A673 (cell line): Measurements from ENCODE around the gene PDCD10. TPM values are rescaled to one million over a fixed set of nuclear protein-coding genes. Genes with fewer than 3 reads are reported as not detected.

Experiments used
- BruUV-seq: library from RNA; stranded (reverse); fragments of 400-500 nt; replicated peaks from 2 replicates; lab custom pipeline; 2021; lab: Mats Ljungman, UMichigan
- CTCF ChIA-PET: fragments of 300-600 bp; sonication (Branson Sonifier 250); formaldehyde crosslinking; loops from one replicate; lab custom pipeline; 2022; ENCODE audit warnings: antibody characterized with exemption; lab: Charles Lee
- POLR2A ChIA-PET: fragments of 300-600 bp; sonication (Branson Sonifier 250); formaldehyde crosslinking; loops from one replicate; lab custom pipeline; 2022; ENCODE audit warnings: antibody characterized with exemption; ENCODE audit not compliant: low non-redundant PET; lab: Charles Lee
- DNase-seq: peaks from one replicate; pipeline ENCODE4 v3.0.0-alpha.2; 2015; ENCODE audit warnings: low spot score
- H3K27ac ChIP-seq: fragments of 200-600 bp; sonication (generic); 2 replicates; pipeline ENCODE4 v1.5.1; 2016; ENCODE audit warnings: mixed run types, low read depth, mild to moderate bottlenecking, mixed read lengths, antibody characterized with exemption, low read length; ENCODE audit not compliant: poor library complexity, severe bottlenecking
- H3K27me3 ChIP-seq: fragments of 200-600 bp; sonication (generic); replicated peaks from 2 replicates; pipeline ENCODE4 v1.6.1; 2017; ENCODE audit warnings: mixed run types, low read depth, mild to moderate bottlenecking, mixed read lengths, antibody characterized with exemption, low read length; ENCODE audit not compliant: insufficient read depth, poor library complexity
- H3K36me3 ChIP-seq: fragments of 200-600 bp; sonication (generic); 2 replicates; pipeline ENCODE4 v1.6.1; 2016; ENCODE audit warnings: mixed run types, mild to moderate bottlenecking, mixed read lengths, antibody characterized with exemption, low read length; ENCODE audit not compliant: insufficient read depth, poor library complexity, severe bottlenecking
- H3K4me1 ChIP-seq: fragments of 200-600 bp; sonication (generic); 2 replicates; pipeline ENCODE4 v1.6.1; 2017; ENCODE audit warnings: mixed run types, mild to moderate bottlenecking, mixed read lengths, antibody characterized with exemption, low read length; ENCODE audit not compliant: insufficient read depth, poor library complexity, severe bottlenecking
- H3K4me3 ChIP-seq: fragments of 200-600 bp; sonication (generic); 2 replicates; pipeline ENCODE4 v1.5.1; 2016; ENCODE audit warnings: low read depth, mixed run types, mild to moderate bottlenecking, mixed read lengths, low read length; ENCODE audit not compliant: poor library complexity, severe bottlenecking
- H3K9me3 ChIP-seq: fragments of 200-600 bp; sonication (generic); 2 replicates; pipeline ENCODE4 v1.6.1; 2016; ENCODE audit warnings: mixed run types, low read depth, mild to moderate bottlenecking, mixed read lengths, antibody characterized with exemption, low read length; ENCODE audit not compliant: poor library complexity, severe bottlenecking
- EZH2 ChIP-seq: fragments of 200-600 bp; sonication (generic); IDR thresholded peaks from 2 replicates; pipeline ENCODE4 v1.6.1; 2017; ENCODE audit warnings: borderline replicate concordance, low read depth, mild to moderate bottlenecking, mixed read lengths, antibody characterized with exemption, low read length; ENCODE audit not compliant: poor library complexity, severe bottlenecking
- intact Hi-C: fragments of 100-400 bp; cut with micrococcal nuclease; formaldehyde crosslinking; loops from one replicate; pipeline ENCODE4 v1.10.0; 2022; ENCODE audit not compliant: unreplicated experiment
- total RNA-seq: library from RNA; stranded (reverse); gene quantifications from 2 replicates; pipeline ENCODE4 v1.2.3, GENCODE V29; 2021
- TF ChIP-seq, protein P1 (sequence below): fragments of 300-800, 200-600 bp; sonication (generic); conservative IDR thresholded peaks from 2 replicates; pipeline ENCODE4 v1.5.1; 2017; ENCODE audit warnings: low read depth, mild to moderate bottlenecking, antibody characterized with exemption, low read length, moderate library complexity, mixed read lengths

The PDCD10 gene
- total RNA-seq, 1 experiment from 2014 or later: 47.0 TPM

DNA sequence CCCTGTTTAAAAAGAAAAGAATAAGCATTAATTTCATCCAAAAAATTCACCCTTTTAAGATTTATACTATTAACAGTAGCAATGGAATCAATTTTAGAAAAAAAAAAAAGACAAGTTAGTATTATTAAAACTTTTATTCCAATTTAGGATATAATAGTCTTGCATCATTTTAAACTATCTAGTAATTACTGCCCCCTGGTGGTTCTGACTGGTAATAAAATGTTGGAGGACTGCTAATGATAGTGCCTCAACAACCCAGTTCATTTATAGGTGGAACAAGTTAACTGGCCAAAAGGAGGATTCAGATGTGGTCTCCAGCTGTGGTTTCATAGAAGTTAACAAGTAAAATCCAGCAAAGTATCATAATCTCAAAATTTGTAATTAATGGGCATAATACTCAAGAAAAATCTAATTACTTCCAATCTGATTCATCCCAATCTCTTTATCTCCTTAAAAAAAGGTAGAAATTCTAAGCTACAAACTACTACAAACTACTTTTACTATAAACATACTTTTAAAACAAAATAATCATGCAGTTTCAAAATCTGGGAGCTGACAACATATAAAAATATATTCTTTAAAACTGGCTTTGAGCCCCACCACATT, 50.2 kb downstream of the PDCD10 start:
- BruUV-seq: no TSS peak
- Histone ChIP-seq H3K27me3 (no peaks in the 10 kb centered on the region), H3K4me3 (no peak overlapping the region), H3K27ac (no peak overlapping the region), H3K36me3 (peaks cover 10% of the 10 kb centered on the region), H3K4me1 (no peaks in the 10 kb centered on the region), H3K9me3 (no peaks in the 10 kb centered on the region)
- ChIA-PET CTCF (no interaction called here), POLR2A (no interaction called here)
- intact Hi-C loops: loop anchor here (5.0 kb wide), 1 partner anchor 277 kb away; no protein-coding TSS in a partner anchor
- TF ChIP-seq, protein P1, sequence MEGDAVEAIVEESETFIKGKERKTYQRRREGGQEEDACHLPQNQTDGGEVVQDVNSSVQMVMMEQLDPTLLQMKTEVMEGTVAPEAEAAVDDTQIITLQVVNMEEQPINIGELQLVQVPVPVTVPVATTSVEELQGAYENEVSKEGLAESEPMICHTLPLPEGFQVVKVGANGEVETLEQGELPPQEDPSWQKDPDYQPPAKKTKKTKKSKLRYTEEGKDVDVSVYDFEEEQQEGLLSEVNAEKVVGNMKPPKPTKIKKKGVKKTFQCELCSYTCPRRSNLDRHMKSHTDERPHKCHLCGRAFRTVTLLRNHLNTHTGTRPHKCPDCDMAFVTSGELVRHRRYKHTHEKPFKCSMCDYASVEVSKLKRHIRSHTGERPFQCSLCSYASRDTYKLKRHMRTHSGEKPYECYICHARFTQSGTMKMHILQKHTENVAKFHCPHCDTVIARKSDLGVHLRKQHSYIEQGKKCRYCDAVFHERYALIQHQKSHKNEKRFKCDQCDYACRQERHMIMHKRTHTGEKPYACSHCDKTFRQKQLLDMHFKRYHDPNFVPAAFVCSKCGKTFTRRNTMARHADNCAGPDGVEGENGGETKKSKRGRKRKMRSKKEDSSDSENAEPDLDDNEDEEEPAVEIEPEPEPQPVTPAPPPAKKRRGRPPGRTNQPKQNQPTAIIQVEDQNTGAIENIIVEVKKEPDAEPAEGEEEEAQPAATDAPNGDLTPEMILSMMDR: peak; percentile 81
- no peak for TF ChIP-seq EZH2
- peak; percentile 77 for DNase-seq

DNA sequence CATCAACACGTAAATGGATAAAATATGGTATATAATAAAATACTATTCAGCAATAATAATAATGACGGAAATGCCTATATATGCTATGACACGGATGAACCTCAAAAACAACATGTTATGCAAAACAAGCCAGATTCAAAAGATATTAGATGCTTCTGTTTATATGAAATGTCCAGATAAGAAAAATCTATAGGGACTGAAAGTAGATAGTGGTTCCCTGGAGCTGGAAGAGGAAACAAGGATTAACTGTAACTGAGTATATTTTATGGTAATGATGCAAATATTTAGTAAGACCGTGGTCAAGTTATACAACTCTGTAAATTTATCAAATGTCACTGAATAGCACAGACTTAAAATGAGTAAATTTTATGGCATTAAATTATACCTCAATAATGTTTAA, 55.2 kb downstream of the PDCD10 start:
- POLR2A ChIA-PET: no interaction called here
- TF ChIP-seq EZH2: no peak
- TF ChIP-seq, protein P1: no peak
- Histone ChIP-seq H3K36me3 (peaks cover 7% of the 10 kb centered on the region), H3K27me3 (no peaks in the 10 kb centered on the region), H3K27ac (no peak overlapping the region), H3K4me3 (no peak overlapping the region), H3K4me1 (no peaks in the 10 kb centered on the region), H3K9me3 (peaks cover 9% of the 10 kb centered on the region)
- no peak for DNase-seq
- BruUV-seq: no TSS peak
- intact Hi-C loops: no loop called here
- CTCF ChIA-PET: no interaction called here

DNA sequence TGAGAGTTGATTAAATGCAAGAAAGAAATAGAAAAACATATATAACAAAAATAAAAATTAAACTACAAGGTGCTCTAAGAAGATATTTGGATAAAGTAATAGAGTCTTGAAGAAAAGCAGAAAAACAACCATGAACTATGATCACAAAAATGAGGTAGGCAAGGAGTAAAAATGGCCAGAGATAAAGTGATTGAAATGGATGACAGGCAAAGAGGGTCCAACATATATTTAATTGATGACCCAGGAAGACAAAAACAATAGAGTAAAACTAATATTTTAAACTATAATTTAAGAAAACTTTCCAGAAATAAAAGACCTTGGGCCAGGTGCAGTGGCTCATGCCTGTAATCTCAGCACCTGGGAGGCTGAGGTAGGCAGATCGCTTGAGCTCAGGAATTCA, 58.8 kb downstream of the PDCD10 start:
- BruUV-seq: no TSS peak
- intact Hi-C loops: no loop called here
- CTCF ChIA-PET: no interaction called here

More for the DNA sequence above, 58.8 kb downstream of the PDCD10 start:
- TF ChIP-seq EZH2: no peak
- TF ChIP-seq, protein P1: no peak
- Histone ChIP-seq H3K36me3 (peaks cover 4% of the 10 kb centered on the region), H3K4me1 (no peaks in the 10 kb centered on the region), H3K27me3 (no peaks in the 10 kb centered on the region), H3K27ac (no peak overlapping the region), H3K4me3 (no peak overlapping the region), H3K9me3 (peaks cover 9% of the 10 kb centered on the region)
- POLR2A ChIA-PET: no interaction called here
- DNase-seq: no peak
